NCI-H748 treated with DMSO at 0.1 percent for 48 hours (cell line): ENCODE results near the gene NDN.

Experiments used
- DNase-seq: peaks from one replicate; lab custom pipeline; 2025; lab: John Stamatoyannopoulos, UW

Gene NDN

DNA sequence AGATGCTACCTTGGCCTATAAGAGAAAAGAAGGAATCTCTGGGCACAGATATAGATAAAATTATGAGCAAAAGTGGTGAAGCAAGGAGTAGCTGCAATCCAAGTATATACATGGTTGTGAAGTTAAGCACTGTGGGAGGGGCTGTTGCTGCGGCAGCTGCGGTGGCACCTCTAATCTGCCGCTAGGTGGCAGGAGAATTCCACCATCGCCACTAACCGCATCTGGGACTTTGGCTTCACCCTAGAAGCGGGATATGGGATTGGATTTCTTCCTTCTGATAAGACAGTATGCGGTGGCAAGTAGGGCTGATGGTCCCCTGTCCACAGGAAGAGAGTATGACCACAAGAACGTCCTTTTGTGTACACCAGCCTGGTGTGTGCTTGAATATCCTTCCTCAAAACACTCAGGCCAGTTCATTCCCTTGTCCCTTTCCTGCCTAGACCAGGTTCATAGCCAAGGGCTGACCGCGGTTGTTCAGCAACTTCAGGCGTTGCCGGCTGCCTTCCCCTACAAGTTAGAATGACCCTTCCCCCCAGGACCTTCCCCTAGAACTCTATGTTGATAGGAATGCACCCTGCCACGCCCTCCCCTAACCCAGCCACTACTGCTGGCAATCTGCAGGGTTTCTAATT lies 44.6 kb downstream of the NDN start:
- DNase-seq, result peak; percentile 42
